ENCODE measurements around the gene RGS7.
"Not testable (repeated sequence)": the region's sequence is repeated elsewhere in the genome, so short reads cannot be mapped to it uniquely, and the experiment has no call there.

Gene RGS7

GRCh38 chr1:240883490-240883889 is 473.5 kb downstream of the RGS7 start:
- TF ChIP-seq, protein P1, sequence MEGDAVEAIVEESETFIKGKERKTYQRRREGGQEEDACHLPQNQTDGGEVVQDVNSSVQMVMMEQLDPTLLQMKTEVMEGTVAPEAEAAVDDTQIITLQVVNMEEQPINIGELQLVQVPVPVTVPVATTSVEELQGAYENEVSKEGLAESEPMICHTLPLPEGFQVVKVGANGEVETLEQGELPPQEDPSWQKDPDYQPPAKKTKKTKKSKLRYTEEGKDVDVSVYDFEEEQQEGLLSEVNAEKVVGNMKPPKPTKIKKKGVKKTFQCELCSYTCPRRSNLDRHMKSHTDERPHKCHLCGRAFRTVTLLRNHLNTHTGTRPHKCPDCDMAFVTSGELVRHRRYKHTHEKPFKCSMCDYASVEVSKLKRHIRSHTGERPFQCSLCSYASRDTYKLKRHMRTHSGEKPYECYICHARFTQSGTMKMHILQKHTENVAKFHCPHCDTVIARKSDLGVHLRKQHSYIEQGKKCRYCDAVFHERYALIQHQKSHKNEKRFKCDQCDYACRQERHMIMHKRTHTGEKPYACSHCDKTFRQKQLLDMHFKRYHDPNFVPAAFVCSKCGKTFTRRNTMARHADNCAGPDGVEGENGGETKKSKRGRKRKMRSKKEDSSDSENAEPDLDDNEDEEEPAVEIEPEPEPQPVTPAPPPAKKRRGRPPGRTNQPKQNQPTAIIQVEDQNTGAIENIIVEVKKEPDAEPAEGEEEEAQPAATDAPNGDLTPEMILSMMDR (IDR thresholded peaks at IDR 0.05), result no peak
- Mint-ChIP-seq H3K4me1 (no peaks in the 10 kb centered on the region), H3K9me3 (no peaks in the 10 kb centered on the region), H3K27me3 (ENCODE audit: low read depth, poor library complexity) (no peaks in the 10 kb centered on the region), H3K36me3 (ENCODE audit: low read depth) (no peaks in the 10 kb centered on the region), H3K4me3 (no peak overlapping the region), H3K27ac (no peak overlapping the region)
- DNase-seq, result no peak

DNA sequence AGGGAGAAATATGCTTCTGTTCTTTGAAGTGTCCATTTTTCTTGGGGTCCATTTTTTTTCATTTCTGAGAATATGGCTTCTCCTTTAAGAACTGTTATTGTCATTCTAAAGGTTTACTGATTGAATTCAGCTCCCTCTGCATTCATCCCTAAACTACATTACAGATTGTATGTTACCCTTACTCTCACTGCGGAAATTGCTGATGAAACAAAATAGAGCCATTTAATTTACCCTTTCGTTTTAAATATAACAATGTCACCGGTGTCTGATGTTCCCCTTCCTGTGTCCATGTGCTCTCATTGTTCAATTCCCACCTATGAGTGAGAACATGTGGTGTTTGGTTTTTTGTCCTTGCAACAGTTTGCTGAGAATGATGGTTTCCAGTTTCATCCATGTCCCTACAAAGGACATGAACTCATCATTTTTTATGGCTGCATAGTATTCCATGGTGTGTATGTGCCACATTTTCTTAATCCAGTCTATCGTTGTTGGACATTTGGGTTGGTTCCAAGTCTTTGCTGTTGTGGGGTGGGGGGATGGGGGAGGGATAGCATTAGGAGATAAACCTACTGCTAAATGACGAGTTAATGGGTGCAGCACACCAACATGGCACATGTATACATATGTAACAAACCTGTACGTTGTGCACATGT is 474.2 kb downstream of the RGS7 start:
- not testable (repeated sequence) for H3K4me3 Mint-ChIP-seq; H3K9me3 Mint-ChIP-seq; H3K4me1 Mint-ChIP-seq; H3K27ac Mint-ChIP-seq; DNase-seq; H3K27me3 Mint-ChIP-seq (ENCODE audit: low read depth, poor library complexity); H3K36me3 Mint-ChIP-seq (ENCODE audit: low read depth)

- no peaks in the 10 kb centered on the region for H3K36me3 Mint-ChIP-seq (ENCODE audit: low read depth)
- TF ChIP-seq, protein P1 (IDR thresholded peaks at IDR 0.05), result no peak
- no peak for DNase-seq
- no peak overlapping the region for H3K4me3 Mint-ChIP-seq
- H3K27me3 Mint-ChIP-seq (ENCODE audit: low read depth, poor library complexity), result peaks cover 3% of the 10 kb centered on the region
- peaks cover 7% of the 10 kb centered on the region for H3K9me3 Mint-ChIP-seq
- no peaks in the 10 kb centered on the region for H3K4me1 Mint-ChIP-seq
- H3K27ac Mint-ChIP-seq, result no peak overlapping the region
Observed at GRCh38 chr1:240878631-240879030, 478.4 kb downstream of the RGS7 start.

DNA sequence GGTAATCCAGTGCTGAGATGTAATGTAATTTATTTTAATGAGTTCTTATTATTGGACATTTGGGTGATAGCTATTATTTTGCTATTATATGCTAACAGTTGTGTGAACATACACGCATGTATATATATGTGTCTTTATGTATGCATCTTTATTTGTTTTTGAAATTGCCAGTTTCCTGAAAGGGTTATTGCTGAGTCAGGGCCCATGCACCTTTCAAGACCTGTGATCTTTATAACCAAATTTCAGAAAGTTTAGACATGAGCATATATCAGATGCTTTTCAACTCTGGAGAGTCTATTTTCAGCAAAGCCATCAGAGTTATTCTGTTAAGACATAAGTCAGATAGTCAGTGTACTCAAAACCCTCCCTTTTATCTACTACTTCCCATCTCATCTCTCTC is 479.4 kb downstream of the RGS7 start:
- Mint-ChIP-seq H3K4me3 (no peak overlapping the region), H3K36me3 (ENCODE audit: low read depth) (no peaks in the 10 kb centered on the region), H3K27ac (no peak overlapping the region), H3K9me3 (peaks cover 7% of the 10 kb centered on the region), H3K4me1 (no peaks in the 10 kb centered on the region), H3K27me3 (ENCODE audit: low read depth, poor library complexity) (peaks cover 3% of the 10 kb centered on the region)
- TF ChIP-seq, protein P1 (IDR thresholded peaks at IDR 0.05), result no peak
- DNase-seq, result no peak

GRCh38 chr1:240876071-240876470 is 480.9 kb downstream of the RGS7 start:
- Mint-ChIP-seq H3K27ac (no peak overlapping the region), H3K27me3 (ENCODE audit: low read depth, poor library complexity) (peaks cover 3% of the 10 kb centered on the region), H3K4me1 (no peaks in the 10 kb centered on the region), H3K36me3 (ENCODE audit: low read depth) (no peaks in the 10 kb centered on the region), H3K9me3 (peaks cover 7% of the 10 kb centered on the region), H3K4me3 (no peak overlapping the region)
- no peak for DNase-seq
- TF ChIP-seq, protein P1 (IDR thresholded peaks at IDR 0.05), result no peak

DNA sequence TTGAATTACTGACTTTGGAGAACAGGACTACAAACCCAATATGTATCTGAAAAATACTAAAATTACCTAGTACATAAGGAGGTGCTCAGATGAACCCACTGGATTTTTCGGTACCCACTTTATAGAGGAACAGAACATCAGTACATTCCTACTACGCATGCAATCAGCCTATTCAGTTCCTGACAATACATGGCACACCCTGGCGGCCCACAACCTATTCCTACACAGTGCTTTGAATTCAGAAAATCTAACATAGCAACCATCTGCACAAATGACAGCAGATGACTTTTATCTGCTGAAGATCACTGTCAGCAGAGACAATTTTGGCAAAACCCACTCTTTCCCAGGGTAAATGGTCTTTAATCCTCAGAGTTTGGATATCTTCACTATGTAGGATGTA is 487.9 kb downstream of the RGS7 start:
- TF ChIP-seq, protein P1 (IDR thresholded peaks at IDR 0.05), result no peak
- Mint-ChIP-seq H3K4me3 (no peak overlapping the region), H3K27me3 (ENCODE audit: low read depth, poor library complexity) (peaks cover 2% of the 10 kb centered on the region), H3K9me3 (no peaks in the 10 kb centered on the region), H3K36me3 (ENCODE audit: low read depth) (no peaks in the 10 kb centered on the region), H3K4me1 (no peaks in the 10 kb centered on the region), H3K27ac (no peak overlapping the region)
- DNase-seq, result no peak

Measured in nephron progenitor cell (in vitro differentiated cells).